Measurements from ENCODE around the gene CCDC146.
"Not testable (repeated sequence)": the region's sequence is repeated elsewhere in the genome, so short reads cannot be mapped to it uniquely, and the experiment has no call there.

CCDC146 gene

GRCh38 chr7:77138668-77139067, 16.3 kb downstream of the CCDC146 start:
- not testable (repeated sequence) for H3K4me3 ChIP-seq (ENCODE audit: low read depth, low read length); DNase-seq (ENCODE audit: low read depth)

GRCh38 chr7:77140291-77140690, 17.9 kb downstream of the CCDC146 start:
- not testable (repeated sequence) for H3K4me3 ChIP-seq (ENCODE audit: low read depth, low read length); DNase-seq (ENCODE audit: low read depth)

GRCh38 chr7:77152232-77152631, 29.8 kb downstream of the CCDC146 start:
- not testable (repeated sequence) for H3K4me3 ChIP-seq (ENCODE audit: low read depth, low read length)
- peak; percentile 36 for DNase-seq (ENCODE audit: low read depth)

- not testable (repeated sequence) for H3K4me3 ChIP-seq (ENCODE audit: low read depth, low read length); DNase-seq (ENCODE audit: low read depth)
Measured at GRCh38 chr7:77154917-77155464, 32.6 kb downstream of the CCDC146 start.

- not testable (repeated sequence) for DNase-seq (ENCODE audit: low read depth)
Measured at GRCh38 chr7:77155601-77156377, 33.4 kb downstream of the CCDC146 start.

GRCh38 chr7:77157034-77157433, 34.6 kb downstream of the CCDC146 start:
- not testable (repeated sequence) for H3K4me3 ChIP-seq (ENCODE audit: low read depth, low read length); DNase-seq (ENCODE audit: low read depth)

More at GRCh38 chr7:77155601-77156377, 33.4 kb downstream of the CCDC146 start:
- not testable (repeated sequence) for H3K4me3 ChIP-seq (ENCODE audit: low read depth, low read length)

GRCh38 chr7:77157446-77157845, 35.0 kb downstream of the CCDC146 start:
- no peak overlapping the region for H3K4me3 ChIP-seq (ENCODE audit: low read depth, low read length)
- no peak for DNase-seq (ENCODE audit: low read depth)

GRCh38 chr7:77171073-77171472, 48.7 kb downstream of the CCDC146 start:
- DNase-seq (ENCODE audit: low read depth), result not testable (repeated sequence)

GRCh38 chr7:77172437-77173172, 50.2 kb downstream of the CCDC146 start:
- DNase-seq (ENCODE audit: low read depth); H3K4me3 ChIP-seq (ENCODE audit: low read depth, low read length): not testable (repeated sequence)

More at GRCh38 chr7:77171073-77171472, 48.7 kb downstream of the CCDC146 start:
- H3K4me3 ChIP-seq (ENCODE audit: low read depth, low read length), result not testable (repeated sequence)

- DNase-seq (ENCODE audit: low read depth); H3K4me3 ChIP-seq (ENCODE audit: low read depth, low read length): not testable (repeated sequence)
Measured at GRCh38 chr7:77174418-77174817, 52.0 kb downstream of the CCDC146 start.

- DNase-seq (ENCODE audit: low read depth); H3K4me3 ChIP-seq (ENCODE audit: low read depth, low read length): not testable (repeated sequence)
Measured at GRCh38 chr7:77175274-77175800, 52.9 kb downstream of the CCDC146 start.

GRCh38 chr7:77177321-77177904, 55.0 kb downstream of the CCDC146 start:
- DNase-seq (ENCODE audit: low read depth); H3K4me3 ChIP-seq (ENCODE audit: low read depth, low read length): not testable (repeated sequence)

- not testable (repeated sequence) for H3K4me3 ChIP-seq (ENCODE audit: low read depth, low read length); DNase-seq (ENCODE audit: low read depth)
Measured at GRCh38 chr7:77178024-77178423, 55.6 kb downstream of the CCDC146 start.

- no peak overlapping the region for H3K4me3 ChIP-seq (ENCODE audit: low read depth, low read length)
- no peak for DNase-seq (ENCODE audit: low read depth)
Measured at GRCh38 chr7:77181015-77181595, 58.7 kb downstream of the CCDC146 start.

- DNase-seq (ENCODE audit: low read depth), result no peak
- no peak overlapping the region for H3K4me3 ChIP-seq (ENCODE audit: low read depth, low read length)
Measured at GRCh38 chr7:77181734-77182133, 59.3 kb downstream of the CCDC146 start.

GRCh38 chr7:77182261-77182660, 59.8 kb downstream of the CCDC146 start:
- no peak for DNase-seq (ENCODE audit: low read depth)
- H3K4me3 ChIP-seq (ENCODE audit: low read depth, low read length), result no peak overlapping the region

- no peak overlapping the region for H3K4me3 ChIP-seq (ENCODE audit: low read depth, low read length)
- DNase-seq (ENCODE audit: low read depth), result no peak
Measured at GRCh38 chr7:77184463-77184862, 62.0 kb downstream of the CCDC146 start.

- no peak overlapping the region for H3K4me3 ChIP-seq (ENCODE audit: low read depth, low read length)
- no peak for DNase-seq (ENCODE audit: low read depth)
Measured at GRCh38 chr7:77184990-77185389, 62.6 kb downstream of the CCDC146 start.

GRCh38 chr7:77185866-77186265, 63.5 kb downstream of the CCDC146 start:
- no peak for DNase-seq (ENCODE audit: low read depth)
- H3K4me3 ChIP-seq (ENCODE audit: low read depth, low read length), result no peak overlapping the region
